NT2/D1 (cell line): ENCODE results near the gene EIF2B4.

Source experiments
- SUZ12 ChIP-seq: IDR thresholded peaks from 2 replicates; pipeline ENCODE4 v1.6.1; 2011; ENCODE audit not compliant: insufficient read length, insufficient read depth; ENCODE audit errors: extremely low read depth
- YY1 ChIP-seq: IDR thresholded peaks from 2 replicates; pipeline ENCODE4 v1.6.1; 2011; ENCODE audit not compliant: insufficient read length, insufficient read depth
- ZNF274 ChIP-seq: IDR thresholded peaks from 2 replicates; pipeline ENCODE4 v1.6.1; 2011; ENCODE audit warnings: mild to moderate bottlenecking, low read depth, low read length

GRCh38 chr2:27416151-27416550 lies 46.0 kb upstream of the EIF2B4 start:
- TF ChIP-seq SUZ12 (no peak), YY1 (no peak), ZNF274 (no peak)
